Measurements from ENCODE around the gene UBR4.

GRCh38 chr1:19156676-19157075 is 53.4 kb downstream of the UBR4 start:
- TF ChIP-seq EP300 (IDR thresholded peaks at IDR 0.05; ENCODE audit: borderline replicate concordance in 1 of 2, low read depth in 2 of 2, low read length in 2 of 2): no peak
- TF ChIP-seq POLR2A (IDR thresholded peaks at IDR 0.05; ENCODE audit: control extremely low read depth in 1 of 2, low read depth in 2 of 2, low read length in 2 of 2): no peak
- TF ChIP-seq SIX5 (IDR thresholded peaks at IDR 0.05; ENCODE audit: low read depth, low read length): no peak
- TF ChIP-seq, protein P1, sequence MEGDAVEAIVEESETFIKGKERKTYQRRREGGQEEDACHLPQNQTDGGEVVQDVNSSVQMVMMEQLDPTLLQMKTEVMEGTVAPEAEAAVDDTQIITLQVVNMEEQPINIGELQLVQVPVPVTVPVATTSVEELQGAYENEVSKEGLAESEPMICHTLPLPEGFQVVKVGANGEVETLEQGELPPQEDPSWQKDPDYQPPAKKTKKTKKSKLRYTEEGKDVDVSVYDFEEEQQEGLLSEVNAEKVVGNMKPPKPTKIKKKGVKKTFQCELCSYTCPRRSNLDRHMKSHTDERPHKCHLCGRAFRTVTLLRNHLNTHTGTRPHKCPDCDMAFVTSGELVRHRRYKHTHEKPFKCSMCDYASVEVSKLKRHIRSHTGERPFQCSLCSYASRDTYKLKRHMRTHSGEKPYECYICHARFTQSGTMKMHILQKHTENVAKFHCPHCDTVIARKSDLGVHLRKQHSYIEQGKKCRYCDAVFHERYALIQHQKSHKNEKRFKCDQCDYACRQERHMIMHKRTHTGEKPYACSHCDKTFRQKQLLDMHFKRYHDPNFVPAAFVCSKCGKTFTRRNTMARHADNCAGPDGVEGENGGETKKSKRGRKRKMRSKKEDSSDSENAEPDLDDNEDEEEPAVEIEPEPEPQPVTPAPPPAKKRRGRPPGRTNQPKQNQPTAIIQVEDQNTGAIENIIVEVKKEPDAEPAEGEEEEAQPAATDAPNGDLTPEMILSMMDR (IDR thresholded peaks at IDR 0.05; ENCODE audit: control extremely low read depth in 1 of 3, insufficient read depth in 1 of 3, low read depth in 1 of 3, low read length in 3 of 3): no peak
- TF ChIP-seq TAF1 (IDR thresholded peaks at IDR 0.05; ENCODE audit: low read depth, low read length): no peak
- no peak for TF ChIP-seq USF2 (IDR thresholded peaks at IDR 0.05; ENCODE audit: low read length)
- no peak for TF ChIP-seq SP1 (IDR thresholded peaks at IDR 0.05; ENCODE audit: low read depth, low read length)
- TF ChIP-seq KDM4A (IDR thresholded peaks at IDR 0.05; ENCODE audit: low read depth, low read length, severe bottlenecking): no peak
- TF ChIP-seq RAD21 (IDR thresholded peaks at IDR 0.05 in 1 of 2, conservative IDR thresholded peaks at IDR 0.05 in 1 of 2; ENCODE audit: low read depth in 2 of 2, low read length in 2 of 2): no peak
- no peak for TF ChIP-seq SP2 (IDR thresholded peaks at IDR 0.05; ENCODE audit: low read length)
- no peak for TF ChIP-seq CHD2 (IDR thresholded peaks at IDR 0.05; ENCODE audit: low read length)
- no peak for TF ChIP-seq SP4 (IDR thresholded peaks at IDR 0.05; ENCODE audit: low read length)
- TF ChIP-seq CREB1 (IDR thresholded peaks at IDR 0.05): no peak
- TF ChIP-seq YY1 (IDR thresholded peaks at IDR 0.05; ENCODE audit: low read depth, low read length): no peak
